ENCODE data around the gene SMCO4.

- TF ChIP-seq CTCF (IDR thresholded peaks at IDR 0.05) (no peak), POLR2A (IDR thresholded peaks at IDR 0.05) (no peak)
These were observed 18.3 kb downstream of the SMCO4 start for GRCh38 chr11:93524858-93525257.

Data from Peyer's patch (tissue), 4 donors.